ENCODE data around the gene PFKFB3.

The PFKFB3 gene

GRCh38 chr10:6171881-6172695 is 30.6 kb upstream of the PFKFB3 start:
- no peaks in the 10 kb centered on the region for H3K9me3 ChIP-seq (ENCODE audit: control insufficient read depth, insufficient read depth, low read depth, low read length)
- H3K36me3 ChIP-seq (ENCODE audit: control insufficient read depth in 2 of 2, insufficient read depth in 1 of 2, low read length in 2 of 2) = peaks cover 0 to 14% of the 10 kb centered on the region in 2 experiments; a peak in 2 of 3 replicates
- CTCF ChIA-PET = interaction anchor here (0.5 to 1.4 kb wide), 3 partner anchors 229 to 415 kb away, joined by 3 to 5 read pairs (median 4); no protein-coding TSS in a partner anchor
- H3K27ac ChIP-seq (ENCODE audit: extremely low read depth, low read depth, low read length) = no peak overlapping the region
- no peaks in the 10 kb centered on the region for H3K4me1 ChIP-seq (ENCODE audit: control insufficient read depth, insufficient read depth, low read length)
- no peak for TF ChIP-seq ZNF354C (tag by site-specific recombination; IDR thresholded peaks at IDR 0.05; ENCODE audit: borderline replicate concordance, low read depth)
- no peak for TF ChIP-seq HIC1 (tag by site-specific recombination; IDR thresholded peaks at IDR 0.05)
- no peak for TF ChIP-seq ZNF701 (tag by site-specific recombination; IDR thresholded peaks at IDR 0.05)
- TF ChIP-seq ZSCAN5A (tag by site-specific recombination; IDR thresholded peaks at IDR 0.05) = no peak
- no peak for TF ChIP-seq ZFP69B (tag by site-specific recombination; IDR thresholded peaks at IDR 0.05)
- no peak for TF ChIP-seq ZNF596 (tag by site-specific recombination; IDR thresholded peaks at IDR 0.05)
- no peak for TF ChIP-seq ZNF26 (tag by site-specific recombination; IDR thresholded peaks at IDR 0.05)
- H3K4me3 ChIP-seq (ENCODE audit: low read depth, low read length) = no peak overlapping the region
- POLR2A ChIA-PET = interaction anchor here (0.9 kb wide), 1 partner anchor 8 kb away, joined by 3 read pairs; no protein-coding TSS in a partner anchor

GRCh38 chr10:6173203-6173602 is 29.5 kb upstream of the PFKFB3 start:
- ChIA-PET CTCF (interaction anchor here (1.1 to 1.7 kb wide), 3 partner anchors 26 to 228 kb away, joined by 3 to 7 read pairs (median 5); partner anchors contain the start of gene PFKFB3), POLR2A (interaction anchor here (0.9 kb wide), 1 partner anchor 9 kb away, joined by 3 read pairs; no protein-coding TSS in a partner anchor)
- Histone ChIP-seq H3K9me3 (ENCODE audit: control insufficient read depth, insufficient read depth, low read depth, low read length) (no peaks in the 10 kb centered on the region), H3K4me3 (ENCODE audit: low read depth, low read length) (no peak overlapping the region), H3K36me3 (ENCODE audit: control insufficient read depth in 2 of 2, insufficient read depth in 1 of 2, low read length in 2 of 2) (peaks cover 0 to 3% of the 10 kb centered on the region in 2 experiments; a peak in 2 of 3 replicates), H3K4me1 (ENCODE audit: control insufficient read depth, insufficient read depth, low read length) (no peaks in the 10 kb centered on the region), H3K27ac (ENCODE audit: extremely low read depth, low read depth, low read length) (no peak overlapping the region)
- TF ChIP-seq SCRT1 (tag by site-specific recombination; IDR thresholded peaks at IDR 0.05; ENCODE audit: borderline replicate concordance) = peak; percentile 65
- TF ChIP-seq ZNF221 (tag by site-specific recombination; IDR thresholded peaks at IDR 0.05; ENCODE audit: borderline replicate concordance) = no peak
- TF ChIP-seq ZNF157 (tag by site-specific recombination; IDR thresholded peaks at IDR 0.05) = no peak

GRCh38 chr10:6174201-6174874 is 28.4 kb upstream of the PFKFB3 start:
- TF ChIP-seq ZBTB20 (tag by site-specific recombination; IDR thresholded peaks at IDR 0.05) (no peak), ZNF133 (tag by site-specific recombination; IDR thresholded peaks at IDR 0.05) (no peak), ZNF2 (tag by site-specific recombination; IDR thresholded peaks at IDR 0.05) (no peak), ZNF211 (tag by site-specific recombination; IDR thresholded peaks at IDR 0.05; ENCODE audit: low read depth) (no peak), ZNF549 (tag by site-specific recombination; IDR thresholded peaks at IDR 0.05) (no peak)
- H3K4me1 ChIP-seq (ENCODE audit: control insufficient read depth, insufficient read depth, low read length) = no peaks in the 10 kb centered on the region
- no peaks in the 10 kb centered on the region; a peak in 1 of 3 replicates for H3K36me3 ChIP-seq (ENCODE audit: control insufficient read depth in 2 of 2, insufficient read depth in 1 of 2, low read length in 2 of 2)
- H3K27ac ChIP-seq (ENCODE audit: extremely low read depth, low read depth, low read length) = no peak overlapping the region
- POLR2A ChIA-PET = interaction anchor here (0.6 kb wide), 1 partner anchor 165 kb away, joined by 7 read pairs; no protein-coding TSS in a partner anchor
- CTCF ChIA-PET = interaction anchor here (0.5 to 1.7 kb wide), 3 partner anchors 25 to 227 kb away, joined by 3 to 7 read pairs (median 3); partner anchors contain the start of gene PFKFB3
- no peak overlapping the region for H3K4me3 ChIP-seq (ENCODE audit: low read depth, low read length)
- no peaks in the 10 kb centered on the region for H3K9me3 ChIP-seq (ENCODE audit: control insufficient read depth, insufficient read depth, low read depth, low read length)
